Prostate gland (tissue), 2 donors: ENCODE measurements around the gene AREG.

Source experiments
- POLR2A ChIP-seq: fragments of 450-650 bp; IDR thresholded peaks from one replicate; pipeline ENCODE4 v1.6.1; 2016; ENCODE audit warnings: antibody characterized with exemption, mild to moderate bottlenecking
- POLR2AphosphoS5 ChIP-seq: sonication (generic); formaldehyde crosslinking; IDR thresholded peaks from one replicate; pipeline ENCODE4 v1.6.1; 2017; ENCODE audit warnings: antibody characterized with exemption
- TF ChIP-seq, protein P1 (sequence below), 4 experiments: fragments of 200-600 bp in 2 of 4; fragments of 450-650 bp in 2 of 4; sonication (generic) in 2 of 4; IDR thresholded peaks; 1 replicate in 3 of 4; 2 replicates in 1 of 4; pipeline ENCODE4 v1.5.1; 2016 to 2019; ENCODE audit warnings: antibody characterized with exemption in 4 of 4, mild to moderate bottlenecking in 2 of 4, moderate library complexity in 2 of 4

DNA sequence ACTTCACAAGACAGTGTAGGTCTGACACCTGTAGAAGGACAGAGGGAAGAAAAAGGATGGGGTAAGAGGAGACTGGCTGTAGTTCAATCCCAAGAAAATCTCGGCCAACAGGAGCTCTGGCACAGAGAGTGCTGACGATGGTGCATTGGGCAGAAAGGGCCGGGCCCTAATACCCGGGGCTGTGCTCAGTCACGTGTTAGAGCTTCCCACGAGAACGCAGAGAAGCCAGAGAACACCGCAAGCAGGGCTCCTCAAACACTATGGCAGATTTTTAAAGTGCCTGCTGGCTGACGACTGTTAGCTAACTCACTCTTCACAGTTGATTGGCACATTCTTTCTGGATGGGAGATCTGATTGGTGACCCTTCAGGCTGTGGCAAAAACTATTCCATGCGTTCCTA, 44.5 kb upstream of the AREG start:
- TF ChIP-seq, protein P1, sequence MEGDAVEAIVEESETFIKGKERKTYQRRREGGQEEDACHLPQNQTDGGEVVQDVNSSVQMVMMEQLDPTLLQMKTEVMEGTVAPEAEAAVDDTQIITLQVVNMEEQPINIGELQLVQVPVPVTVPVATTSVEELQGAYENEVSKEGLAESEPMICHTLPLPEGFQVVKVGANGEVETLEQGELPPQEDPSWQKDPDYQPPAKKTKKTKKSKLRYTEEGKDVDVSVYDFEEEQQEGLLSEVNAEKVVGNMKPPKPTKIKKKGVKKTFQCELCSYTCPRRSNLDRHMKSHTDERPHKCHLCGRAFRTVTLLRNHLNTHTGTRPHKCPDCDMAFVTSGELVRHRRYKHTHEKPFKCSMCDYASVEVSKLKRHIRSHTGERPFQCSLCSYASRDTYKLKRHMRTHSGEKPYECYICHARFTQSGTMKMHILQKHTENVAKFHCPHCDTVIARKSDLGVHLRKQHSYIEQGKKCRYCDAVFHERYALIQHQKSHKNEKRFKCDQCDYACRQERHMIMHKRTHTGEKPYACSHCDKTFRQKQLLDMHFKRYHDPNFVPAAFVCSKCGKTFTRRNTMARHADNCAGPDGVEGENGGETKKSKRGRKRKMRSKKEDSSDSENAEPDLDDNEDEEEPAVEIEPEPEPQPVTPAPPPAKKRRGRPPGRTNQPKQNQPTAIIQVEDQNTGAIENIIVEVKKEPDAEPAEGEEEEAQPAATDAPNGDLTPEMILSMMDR (IDR thresholded peaks at IDR 0.05): no peak
- TF ChIP-seq POLR2A (no peak), POLR2AphosphoS5 (no peak)
